ENCODE measurements around the gene KMT2E. TPM values are rescaled to one million over a fixed set of nuclear protein-coding genes. Genes with fewer than 3 reads are reported as not detected.
A peak's percentile ranks its signal among the peaks of the same experiment; 100 is the strongest.

Gene KMT2E
- polyA plus RNA-seq, 12 donors, result 36.2 to 76.4 (median 45.4) TPM

- DNase-seq, result no peak
Measured at GRCh38 chr7:105007298-105007697, 6.7 kb upstream of the KMT2E start.

- DNase-seq, result no peak
Measured at GRCh38 chr7:105009667-105010503, 4.1 kb upstream of the KMT2E start.

DNA sequence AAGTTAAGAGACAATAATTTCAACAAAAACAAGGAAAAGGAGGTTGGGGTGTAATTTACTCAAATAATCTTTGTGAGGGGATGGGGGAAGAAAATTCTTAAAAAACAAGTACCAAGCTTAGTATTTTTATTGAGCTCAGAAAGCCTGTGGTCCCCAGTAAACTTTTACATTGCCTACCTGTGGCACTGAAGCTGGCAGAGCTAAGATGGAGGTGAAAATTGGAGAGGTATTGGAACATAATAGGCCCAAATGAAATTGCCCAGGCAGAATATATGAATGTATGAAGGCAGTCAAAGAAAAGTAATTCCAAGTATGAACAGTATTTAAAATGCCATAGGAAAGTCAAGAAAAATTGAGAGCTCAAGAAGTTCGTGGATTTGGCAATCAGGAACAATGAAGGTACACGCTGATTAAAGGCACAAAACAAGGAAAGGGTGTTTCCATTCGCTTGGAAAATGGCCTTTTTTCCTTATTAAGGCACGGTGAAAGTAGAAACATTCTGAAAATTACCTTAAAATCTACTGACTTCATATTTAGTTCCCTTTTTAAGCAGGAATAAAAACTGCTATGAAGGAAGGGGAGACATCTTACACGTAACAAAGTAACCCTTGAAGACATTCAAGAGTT, 3.4 kb upstream of the KMT2E start:
- no peak for DNase-seq

- peak; percentile 23 for DNase-seq
Measured at GRCh38 chr7:105011141-105011830, 2.7 kb upstream of the KMT2E start.

DNA sequence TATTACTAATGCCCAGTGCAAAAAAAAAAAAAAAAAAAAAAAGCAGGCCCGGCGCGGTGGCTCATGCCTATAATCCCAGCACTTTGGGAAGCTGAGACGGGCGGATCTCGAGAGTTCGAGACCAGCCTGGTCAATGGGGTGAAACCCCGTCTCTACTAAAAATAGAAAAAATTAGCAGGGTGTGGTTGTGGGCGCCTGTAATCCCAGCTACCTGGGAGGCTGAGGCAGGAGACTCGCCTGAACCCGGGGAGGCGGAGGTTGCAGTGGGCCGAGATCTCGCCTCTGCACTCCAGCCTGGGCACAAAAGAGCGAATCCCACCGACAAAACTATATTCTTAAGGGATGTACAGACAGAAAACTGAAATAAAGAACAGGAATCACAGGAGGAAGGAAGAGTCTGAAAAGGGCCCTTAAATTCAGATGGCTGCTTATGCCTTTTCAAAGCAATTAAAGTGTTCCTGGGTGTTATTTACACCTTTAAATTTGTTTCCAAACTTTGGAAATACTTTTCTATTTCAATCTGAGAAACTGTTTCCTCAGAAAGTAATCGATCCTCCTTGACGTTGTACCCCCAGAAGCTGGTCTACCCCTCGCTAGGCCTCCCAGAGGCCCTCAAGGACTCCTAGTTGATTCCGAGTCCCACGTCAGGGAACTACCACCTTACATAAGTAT, 2.0 kb upstream of the KMT2E start:
- DNase-seq, result peak; percentile 18

DNA sequence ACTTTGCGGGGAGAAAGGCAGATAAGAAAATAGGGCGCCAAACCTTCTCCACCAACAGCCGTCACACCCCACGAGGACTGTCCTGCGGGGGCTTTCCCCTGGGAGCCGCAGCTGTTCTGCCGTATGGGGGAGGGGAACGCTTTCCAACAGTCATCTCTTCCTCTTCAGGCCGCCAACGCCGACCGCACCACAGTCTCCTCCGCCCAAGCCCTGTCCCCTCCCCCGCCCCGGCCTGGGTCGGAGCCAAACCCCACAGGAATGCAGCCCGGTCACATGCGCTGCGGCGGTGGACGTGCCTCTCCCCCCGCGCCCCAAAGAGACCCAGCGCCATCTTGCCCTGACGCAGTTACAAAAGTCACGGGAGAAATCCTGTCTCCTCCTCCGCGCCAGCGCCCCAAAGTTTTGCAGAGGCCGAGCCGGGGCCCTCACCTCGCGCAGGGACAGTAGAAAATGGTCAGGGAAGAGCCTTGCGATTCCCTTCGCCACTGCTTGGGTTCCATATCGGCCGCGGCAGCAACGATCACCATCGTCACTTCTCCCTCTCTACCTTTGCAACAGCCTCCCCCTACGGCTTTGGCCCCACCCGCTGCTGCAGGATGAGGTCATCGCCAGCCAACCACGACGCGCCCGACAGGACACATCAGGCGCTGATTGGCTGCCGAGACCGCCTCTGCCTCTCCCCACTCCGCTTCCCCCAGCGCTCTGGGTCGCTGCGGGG, 1.3 kb upstream of the KMT2E start:
- DNase-seq, result peak; percentile 98

DNA sequence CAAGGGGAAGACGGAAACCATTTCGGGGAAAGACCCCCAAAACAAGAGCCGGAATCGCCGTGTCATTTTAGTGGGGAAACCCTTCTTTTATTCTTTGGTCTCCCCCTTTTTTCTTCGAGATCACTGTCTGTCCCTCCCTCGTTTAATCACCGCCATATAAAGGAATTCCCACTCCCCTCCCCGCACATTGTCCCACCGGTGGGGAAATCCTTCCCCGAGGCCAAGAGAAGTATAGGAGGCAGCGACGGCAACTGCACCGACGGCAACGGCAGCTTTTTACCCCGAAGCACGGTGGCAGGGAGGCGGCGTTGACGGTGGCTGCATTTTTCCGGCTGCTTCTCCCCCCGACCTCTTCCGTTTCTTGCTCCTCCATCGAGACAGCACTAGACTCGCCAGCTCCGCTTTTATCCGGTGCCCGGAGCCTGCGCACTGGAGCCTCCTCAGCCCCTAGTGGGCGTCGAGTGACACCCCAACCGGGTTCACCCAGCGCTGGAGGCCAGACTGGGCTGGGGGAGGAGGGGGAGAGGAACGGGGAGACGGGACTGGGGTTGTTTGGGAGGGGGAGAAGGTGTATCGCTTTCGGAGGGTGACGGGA, 687 bp upstream of the KMT2E start:
- peak; percentile 96 for DNase-seq

DNA sequence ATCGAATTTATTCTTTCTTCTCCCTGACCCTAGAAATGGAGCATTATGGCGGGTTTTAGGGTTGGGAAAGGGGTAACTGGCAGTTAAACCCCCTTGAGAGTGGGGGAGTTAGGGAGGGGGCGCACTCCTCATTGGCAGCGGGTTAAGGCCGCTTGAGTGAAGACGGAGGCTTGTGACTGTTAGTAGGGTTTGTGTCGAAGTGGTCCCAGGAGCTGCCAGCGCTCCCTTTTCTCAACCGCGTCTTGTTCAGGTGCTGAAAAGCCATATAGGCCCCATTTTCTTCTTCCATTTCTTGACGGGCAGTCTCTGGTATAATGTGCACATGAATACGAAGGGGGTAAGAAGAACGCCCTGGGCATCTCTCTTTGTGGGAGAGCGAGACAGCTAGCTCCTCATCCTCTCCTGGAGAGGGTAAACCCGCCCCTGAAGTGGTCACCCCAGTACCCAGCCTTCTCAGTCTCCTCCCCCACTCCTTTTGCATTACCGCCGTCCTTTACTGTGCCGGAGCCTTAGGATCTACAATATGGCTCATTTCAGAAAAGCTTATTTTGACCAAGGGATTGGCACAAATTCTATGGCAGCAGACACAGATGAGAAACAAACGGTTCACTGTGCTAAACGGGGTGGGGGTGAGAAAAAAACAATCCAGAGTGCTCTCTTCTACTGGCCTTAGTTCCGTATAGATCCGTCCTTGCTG, 836 bp downstream of the KMT2E start:
- peak; percentile 76 for DNase-seq

GRCh38 chr7:105015390-105015965, 1.5 kb downstream of the KMT2E start:
- DNase-seq, result peak; percentile 62

- no peak for DNase-seq
Measured at GRCh38 chr7:105016068-105016708, 2.2 kb downstream of the KMT2E start.

DNA sequence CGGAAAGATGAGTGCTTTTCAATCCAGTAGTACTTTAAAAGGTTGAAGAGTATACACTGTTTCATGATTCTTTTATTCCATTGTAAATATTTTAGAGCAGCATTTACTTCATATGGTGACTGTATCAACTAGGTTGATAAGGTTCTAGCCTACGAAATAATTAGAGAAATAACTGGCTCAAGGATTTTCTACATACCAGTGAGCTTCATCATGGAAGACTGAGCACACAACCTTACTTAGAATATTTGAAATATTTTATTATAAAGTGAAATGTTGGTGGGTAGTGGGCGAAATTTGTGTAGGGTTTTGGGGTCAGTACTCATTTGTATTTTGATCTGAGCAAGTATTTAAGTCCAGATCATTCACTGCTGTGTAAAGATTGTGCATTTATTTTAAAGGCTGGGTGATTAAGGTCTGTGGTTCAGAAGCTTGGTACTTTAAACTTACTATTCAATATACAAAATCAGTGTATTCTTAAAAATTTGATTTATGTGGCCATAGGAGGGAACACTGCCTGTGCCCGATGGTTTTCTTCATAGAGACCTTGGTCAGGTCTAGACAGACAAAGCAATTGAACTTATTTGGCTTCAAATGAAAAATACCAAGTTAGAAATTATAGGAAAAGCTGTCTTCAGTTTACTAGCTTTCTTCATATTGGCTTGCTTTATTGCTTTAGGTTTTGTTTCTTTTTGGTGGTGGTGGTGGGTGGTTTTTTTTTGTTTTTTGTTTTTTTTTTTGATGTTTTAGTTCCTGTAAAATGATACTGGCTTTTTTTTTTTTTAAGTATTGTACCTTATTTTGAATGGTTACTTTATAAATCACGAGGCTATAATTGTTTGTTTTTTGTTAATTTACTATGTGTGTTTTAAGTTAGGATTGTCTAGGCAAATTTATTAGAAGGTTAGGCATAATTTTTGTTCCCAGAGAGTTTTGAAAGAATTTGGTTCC, 3.0 kb downstream of the KMT2E start:
- no peak for DNase-seq

- DNase-seq, result no peak
Measured at GRCh38 chr7:105017657-105018365, 3.8 kb downstream of the KMT2E start.

- no peak for DNase-seq
Measured at GRCh38 chr7:105019269-105019668, 5.3 kb downstream of the KMT2E start.

DNA sequence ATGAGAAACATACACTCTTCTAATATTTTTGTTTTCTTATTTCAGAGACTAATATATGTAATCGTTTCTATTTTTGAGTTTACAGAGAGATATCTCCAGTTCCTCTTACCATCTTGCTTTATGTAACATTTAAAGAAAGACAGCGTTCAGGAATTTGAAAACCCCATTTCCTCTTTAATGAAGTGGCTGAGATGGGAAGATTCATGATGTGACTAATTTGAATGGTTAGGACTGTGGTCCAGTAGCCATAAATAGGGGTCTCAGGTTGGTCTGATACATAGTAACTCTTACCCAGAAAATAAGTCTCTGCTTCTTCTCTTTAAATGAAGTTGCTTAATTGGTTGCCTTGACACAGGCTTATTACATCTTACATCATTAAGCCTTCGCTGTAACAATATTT, 6.9 kb downstream of the KMT2E start:
- no peak for DNase-seq

GRCh38 chr7:105021352-105021751, 7.3 kb downstream of the KMT2E start:
- no peak for DNase-seq

DNA sequence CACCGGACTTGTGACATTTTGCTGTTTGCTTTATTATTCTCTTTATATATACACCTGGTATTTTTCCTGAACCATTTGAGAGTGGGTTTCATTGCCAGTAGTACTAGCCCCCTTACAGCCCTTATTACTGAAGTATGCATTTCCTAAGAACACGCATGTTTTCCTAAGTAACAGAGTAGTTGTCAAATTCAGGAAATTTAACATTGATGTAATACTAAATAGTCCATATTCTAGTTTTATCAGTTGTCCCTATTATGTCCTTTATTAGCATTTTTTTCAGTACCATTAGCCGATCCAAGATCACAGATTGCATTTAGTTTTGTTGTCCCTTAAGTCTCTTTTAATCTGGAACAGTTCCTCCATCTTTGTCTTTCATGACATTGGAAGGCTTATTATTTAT, 8.0 kb downstream of the KMT2E start:
- DNase-seq, result no peak

DNA sequence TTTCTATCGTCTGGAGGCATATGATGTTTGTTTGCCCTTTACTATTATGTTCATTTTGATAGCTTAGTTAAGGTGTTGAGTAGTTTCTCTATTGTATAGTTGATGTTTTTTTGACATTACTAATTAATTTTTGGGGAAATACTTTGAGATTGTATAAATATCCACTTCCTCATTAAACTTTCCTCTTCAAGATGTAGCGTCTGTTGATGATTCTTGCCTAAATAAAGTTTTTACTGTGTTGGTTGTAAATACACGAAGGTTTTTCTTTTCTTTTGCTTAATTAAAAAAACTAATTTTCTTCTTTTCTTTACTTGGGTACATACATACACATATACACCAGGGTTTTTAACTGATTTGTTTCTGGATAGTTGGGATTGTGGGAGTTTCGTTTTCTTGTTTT, 8.5 kb downstream of the KMT2E start:
- no peak for DNase-seq

- no peak for DNase-seq
Measured at GRCh38 chr7:105024734-105025133, 10.7 kb downstream of the KMT2E start.

Measured in muscle of arm (tissue), 12 donors.